PC-9 (cell line): ENCODE results near the gene HDAC8. TPM values are rescaled to one million over a fixed set of nuclear protein-coding genes. Genes with fewer than 3 reads are reported as not detected.
"Not testable (repeated sequence)": the region's sequence is repeated elsewhere in the genome, so short reads cannot be mapped to it uniquely, and the experiment has no call there.

Source experiments
- BruUV-seq: library from RNA; stranded (reverse); fragments of 400-500 nt; replicated peaks from 2 replicates; lab custom pipeline; 2021; lab: Mats Ljungman, UMichigan
- CTCF ChIA-PET: fragments of 300-600 bp; sonication (Branson Sonifier 250); formaldehyde crosslinking; loops from one replicate; lab custom pipeline; 2022; ENCODE audit warnings: antibody characterized with exemption; lab: Charles Lee
- POLR2A ChIA-PET: fragments of 300-600 bp; sonication (Branson Sonifier 250); formaldehyde crosslinking; loops from one replicate; lab custom pipeline; 2022; ENCODE audit warnings: antibody characterized with exemption; ENCODE audit not compliant: unreplicated experiment; lab: Charles Lee
- DNase-seq, 2 experiments: peaks; one replicate each; pipeline versions ENCODE4 v3.0.0 to v3.0.0-alpha.2; 2015 to 2022; ENCODE audit warnings: mixed read lengths in 1 of 2
- H2AFZ ChIP-seq: fragments of 200-600 bp; sonication (generic); 2 replicates; pipeline ENCODE4 v1.8.1; 2017; ENCODE audit warnings: antibody characterized with exemption
- H3F3A ChIP-seq: fragments of 200-600 bp; sonication (generic); 2 replicates; pipeline ENCODE4 v1.8.1; 2017; ENCODE audit warnings: antibody characterized with exemption, mild to moderate bottlenecking, low read depth; ENCODE audit not compliant: insufficient read depth
- H3K27ac ChIP-seq: fragments of 200-600 bp; sonication (generic); 2 replicates; pipeline ENCODE4 v1.6.1; 2016; ENCODE audit warnings: mixed run types
- H3K27me3 ChIP-seq: fragments of 200-600 bp; sonication (generic); 2 replicates; pipeline ENCODE4 v1.6.1; 2016; ENCODE audit warnings: low read depth, mixed run types; ENCODE audit not compliant: insufficient read depth
- H3K36me3 ChIP-seq: fragments of 200-600 bp; sonication (generic); 2 replicates; pipeline ENCODE4 v1.6.1; 2016; ENCODE audit warnings: low read depth, mixed run types
- H3K4me1 ChIP-seq: fragments of 200-600 bp; sonication (generic); replicated peaks from 2 replicates; pipeline ENCODE4 v1.6.1; 2016; ENCODE audit warnings: mixed run types; ENCODE audit not compliant: insufficient read depth
- H3K4me2 ChIP-seq: fragments of 200-600 bp; sonication (generic); 2 replicates; pipeline ENCODE4 v1.6.1; 2017; ENCODE audit warnings: mixed run types
- H3K4me3 ChIP-seq: fragments of 200-600 bp; sonication (generic); 2 replicates; pipeline ENCODE4 v1.6.1; 2016; ENCODE audit warnings: mixed run types
- H3K79me2 ChIP-seq: fragments of 200-600 bp; sonication (generic); 2 replicates; pipeline ENCODE4 v1.6.1; 2017; ENCODE audit warnings: low read depth, mixed run types
- H3K9me2 ChIP-seq: fragments of 200-600 bp; sonication (generic); 2 replicates; pipeline ENCODE4 v1.8.1; 2017; ENCODE audit warnings: mild to moderate bottlenecking; ENCODE audit not compliant: insufficient read depth
- H3K9me3 ChIP-seq: fragments of 200-600 bp; sonication (generic); 2 replicates; pipeline ENCODE4 v1.8.1; 2016; ENCODE audit warnings: low read depth; ENCODE audit not compliant: insufficient read depth
- H4K20me1 ChIP-seq: fragments of 200-600 bp; sonication (generic); 2 replicates; pipeline ENCODE4 v1.8.1; 2017; ENCODE audit not compliant: insufficient read depth
- CTCF ChIP-seq: fragments of 200-600 bp; sonication (generic); conservative IDR thresholded peaks from 2 replicates; pipeline ENCODE4 v1.6.1; 2017; ENCODE audit warnings: mixed run types, antibody characterized with exemption, mild to moderate bottlenecking, moderate library complexity
- EZH2 ChIP-seq: fragments of 200-600 bp; sonication (generic); IDR thresholded peaks from 2 replicates; pipeline ENCODE4 v1.8.0; 2017; ENCODE audit warnings: antibody characterized with exemption, low read depth
- intact Hi-C: fragments of 100-400 bp; cut with micrococcal nuclease; formaldehyde crosslinking; loops from one replicate; pipeline ENCODE4 v1.10.0; 2022; ENCODE audit not compliant: unreplicated experiment
- total RNA-seq: library from RNA; stranded (reverse); gene quantifications from 2 replicates; pipeline ENCODE4 v1.2.3, GENCODE V29; 2021

HDAC8 gene
- total RNA-seq, 1 experiment from 2014 or later: 61.3 TPM

- H3K4me2 ChIP-seq: no peak overlapping the region
- no peaks in the 10 kb centered on the region for H4K20me1 ChIP-seq
- no peaks in the 10 kb centered on the region for H3K9me2 ChIP-seq
- no peak overlapping the region for H2AFZ ChIP-seq
- no peaks in the 10 kb centered on the region for H3K4me1 ChIP-seq
- H3K27me3 ChIP-seq: no peaks in the 10 kb centered on the region
- no peaks in the 10 kb centered on the region for H3K36me3 ChIP-seq
- H3K79me2 ChIP-seq: no peaks in the 10 kb centered on the region
- H3K4me3 ChIP-seq: no peak overlapping the region
- intact Hi-C loops: no loop called here
- H3K27ac ChIP-seq: no peak overlapping the region
- no peak for DNase-seq
- ChIA-PET CTCF (no interaction called here), POLR2A (no interaction called here)
- no peak for TF ChIP-seq EZH2
- TF ChIP-seq CTCF: no peak
- H3F3A ChIP-seq: no peaks in the 10 kb centered on the region
- no TSS peak for BruUV-seq
- no peaks in the 10 kb centered on the region for H3K9me3 ChIP-seq
Measured at GRCh38 chrX:72408885-72409284, 163.8 kb downstream of the HDAC8 start.

- CTCF ChIA-PET, H3K36me3 ChIP-seq, H3K4me2 ChIP-seq, H3K79me2 ChIP-seq, POLR2A ChIA-PET, H3F3A ChIP-seq, H3K9me2 ChIP-seq, H2AFZ ChIP-seq, H3K27me3 ChIP-seq, H3K9me3 ChIP-seq, H3K4me1 ChIP-seq, H3K4me3 ChIP-seq, DNase-seq, BruUV-seq, intact Hi-C loops, H3K27ac ChIP-seq, H4K20me1 ChIP-seq: not testable (repeated sequence)
Measured at GRCh38 chrX:72405136-72405535, 167.5 kb downstream of the HDAC8 start.

- no peaks in the 10 kb centered on the region for H3K36me3 ChIP-seq
- no peak for DNase-seq
- no peak overlapping the region for H3K27ac ChIP-seq
- H3K27me3 ChIP-seq: no peaks in the 10 kb centered on the region
- H3K4me3 ChIP-seq: no peak overlapping the region
- H4K20me1 ChIP-seq: no peaks in the 10 kb centered on the region
- TF ChIP-seq EZH2 (no peak), CTCF (no peak)
- no peaks in the 10 kb centered on the region for H3F3A ChIP-seq
- ChIA-PET POLR2A (no interaction called here), CTCF (no interaction called here)
- no peak overlapping the region for H2AFZ ChIP-seq
- H3K9me2 ChIP-seq: no peaks in the 10 kb centered on the region
- no TSS peak for BruUV-seq
- H3K79me2 ChIP-seq: no peaks in the 10 kb centered on the region
- H3K4me1 ChIP-seq: no peaks in the 10 kb centered on the region
- intact Hi-C loops: no loop called here
- no peaks in the 10 kb centered on the region; the same call in 1 of the 2 replicates for H3K9me3 ChIP-seq
- no peak overlapping the region for H3K4me2 ChIP-seq
Measured at GRCh38 chrX:72402614-72403013, 170.0 kb downstream of the HDAC8 start.

- H3K36me3 ChIP-seq: no peaks in the 10 kb centered on the region
- ChIA-PET POLR2A (no interaction called here), CTCF (no interaction called here)
- no peaks in the 10 kb centered on the region for H3K79me2 ChIP-seq
- H3K27me3 ChIP-seq: no peaks in the 10 kb centered on the region
- H3K4me3 ChIP-seq: no peak overlapping the region
- DNase-seq: no peak
- no peaks in the 10 kb centered on the region for H3K9me2 ChIP-seq
- TF ChIP-seq EZH2 (no peak), CTCF (no peak)
- H3K4me2 ChIP-seq: no peak overlapping the region
- no TSS peak for BruUV-seq
- H4K20me1 ChIP-seq: no peaks in the 10 kb centered on the region
- H3K4me1 ChIP-seq: no peaks in the 10 kb centered on the region
- H3K9me3 ChIP-seq: no peaks in the 10 kb centered on the region; the same call in 1 of the 2 replicates
- H3F3A ChIP-seq: no peaks in the 10 kb centered on the region
- H2AFZ ChIP-seq: no peak overlapping the region
- no peak overlapping the region for H3K27ac ChIP-seq
- intact Hi-C loops: no loop called here
Measured at GRCh38 chrX:72399816-72400215, 172.8 kb downstream of the HDAC8 start.
